HG03439 (cell line): Measurements from ENCODE around the gene BCAM.

Experiments used
- ATAC-seq: cut with Tn5 transposase; IDR thresholded peaks from one replicate; pipeline ENCODE4 v1.9.1; 2021; ENCODE audit warnings: mild to moderate bottlenecking, moderate library complexity; ENCODE audit not compliant: unreplicated experiment

The BCAM gene

DNA sequence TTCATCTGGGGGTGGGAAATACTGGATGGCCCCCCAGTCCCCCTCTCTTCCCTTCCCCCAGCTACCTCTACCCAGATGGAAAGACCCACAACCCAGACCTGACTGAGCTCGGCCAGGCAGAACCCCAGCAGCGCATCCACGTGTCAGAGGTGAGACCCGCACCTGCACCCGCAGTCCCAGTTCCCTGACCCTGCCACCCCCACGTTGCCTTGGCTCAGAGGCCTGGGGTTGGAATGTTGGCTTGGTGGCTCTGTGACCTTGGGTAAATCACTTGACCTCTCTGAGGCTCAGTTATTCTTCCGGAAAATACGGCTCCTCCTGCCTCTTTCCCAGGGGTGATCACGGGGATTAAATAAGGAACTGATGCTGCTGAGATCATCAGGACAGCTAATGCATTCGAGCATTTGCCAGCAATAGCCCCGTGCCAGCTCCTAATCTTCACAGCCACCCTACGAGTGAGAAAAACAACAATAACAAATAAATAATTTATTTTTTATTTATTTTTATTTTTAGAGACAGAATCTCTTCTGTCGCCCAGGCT is 18.9 kb upstream of the BCAM start:
- ATAC-seq: no peak

DNA sequence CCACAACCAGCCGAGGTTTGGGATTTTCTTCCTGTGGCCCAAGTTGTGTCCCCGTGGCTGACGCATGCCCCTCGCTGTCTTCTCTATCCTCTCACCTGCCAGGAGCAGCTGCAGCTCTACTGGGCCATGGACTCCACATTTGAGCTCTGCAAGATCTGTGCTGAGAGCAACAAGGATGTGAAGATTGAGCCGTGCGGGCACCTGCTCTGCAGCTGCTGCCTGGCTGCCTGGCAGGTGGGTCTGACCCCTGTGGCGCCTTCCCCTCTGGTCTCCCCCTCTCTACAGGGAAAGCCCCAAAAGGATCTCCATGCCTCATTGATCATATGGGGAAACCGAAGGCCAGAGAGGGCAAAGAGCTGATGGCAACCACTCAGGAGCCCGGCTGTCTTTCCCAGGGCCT is 16.6 kb upstream of the BCAM start:
- no peak for ATAC-seq

DNA sequence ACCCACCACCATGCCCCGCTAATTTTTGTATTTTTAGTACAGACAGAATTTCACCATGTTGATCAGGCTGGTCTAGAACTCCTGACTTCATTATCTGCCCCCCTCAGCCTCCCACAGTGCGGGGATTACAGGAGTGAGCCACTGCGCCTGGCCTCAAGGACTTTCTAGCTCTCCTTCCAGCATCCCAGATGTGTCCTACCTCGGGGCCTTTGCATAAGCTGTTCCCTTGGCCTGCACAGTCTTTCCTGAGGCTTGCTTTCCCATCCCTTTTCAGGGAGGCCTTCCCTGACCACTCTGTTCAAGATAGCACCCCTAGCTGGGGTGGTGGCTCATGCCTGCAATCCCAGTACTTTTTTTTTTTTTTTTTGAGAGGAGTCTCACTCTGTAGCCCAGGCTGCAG is 14.3 kb upstream of the BCAM start:
- no peak for ATAC-seq

DNA sequence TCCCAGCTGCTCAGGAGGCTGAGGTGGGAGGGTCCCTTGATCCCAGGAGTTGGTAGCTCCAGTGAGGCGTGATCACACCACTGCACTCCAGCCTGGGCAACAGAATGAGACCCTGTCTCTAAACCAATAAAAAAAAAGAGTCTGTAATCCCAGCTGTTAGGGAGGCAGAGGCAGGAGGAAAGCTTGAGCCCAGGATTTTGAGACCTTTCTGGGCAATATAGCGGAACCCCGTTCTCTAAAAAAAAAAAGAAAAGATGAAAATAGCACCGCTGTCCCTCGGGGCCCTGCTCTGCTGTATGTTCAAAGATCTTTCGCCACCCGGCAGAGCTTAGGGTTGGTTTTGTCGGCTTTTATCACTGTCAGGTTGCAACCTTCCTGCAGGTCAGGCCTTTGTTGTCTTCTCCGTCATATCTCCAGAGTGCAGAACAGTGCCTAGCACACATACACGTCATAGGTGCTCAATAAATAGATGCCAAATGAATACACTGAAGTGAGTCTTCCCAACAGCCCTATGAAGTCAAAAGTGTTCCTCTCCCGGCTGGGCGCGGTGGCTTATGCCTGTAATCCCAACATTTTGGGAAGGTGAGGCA is 13.4 kb upstream of the BCAM start:
- no peak for ATAC-seq

DNA sequence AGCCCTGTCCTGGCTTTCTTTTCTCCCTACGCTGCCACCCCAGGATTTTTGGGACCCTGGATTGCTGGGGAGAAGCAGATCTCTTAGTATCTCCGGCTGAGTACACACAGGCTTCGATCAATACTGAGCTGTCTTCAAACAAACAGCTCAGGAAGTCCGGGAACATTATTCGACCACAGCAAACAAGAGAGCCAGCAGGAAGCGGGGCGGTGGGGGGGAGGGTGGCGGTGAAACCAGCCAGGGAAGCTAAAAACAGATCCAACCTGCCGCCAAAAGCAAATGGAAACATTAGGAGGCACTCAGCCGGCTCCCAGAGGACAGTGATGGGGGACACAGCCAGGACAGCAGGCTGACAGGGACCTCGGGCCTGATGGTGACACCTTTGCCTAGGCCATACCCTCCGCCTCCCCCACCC is 12.2 kb upstream of the BCAM start:
- no peak for ATAC-seq

DNA sequence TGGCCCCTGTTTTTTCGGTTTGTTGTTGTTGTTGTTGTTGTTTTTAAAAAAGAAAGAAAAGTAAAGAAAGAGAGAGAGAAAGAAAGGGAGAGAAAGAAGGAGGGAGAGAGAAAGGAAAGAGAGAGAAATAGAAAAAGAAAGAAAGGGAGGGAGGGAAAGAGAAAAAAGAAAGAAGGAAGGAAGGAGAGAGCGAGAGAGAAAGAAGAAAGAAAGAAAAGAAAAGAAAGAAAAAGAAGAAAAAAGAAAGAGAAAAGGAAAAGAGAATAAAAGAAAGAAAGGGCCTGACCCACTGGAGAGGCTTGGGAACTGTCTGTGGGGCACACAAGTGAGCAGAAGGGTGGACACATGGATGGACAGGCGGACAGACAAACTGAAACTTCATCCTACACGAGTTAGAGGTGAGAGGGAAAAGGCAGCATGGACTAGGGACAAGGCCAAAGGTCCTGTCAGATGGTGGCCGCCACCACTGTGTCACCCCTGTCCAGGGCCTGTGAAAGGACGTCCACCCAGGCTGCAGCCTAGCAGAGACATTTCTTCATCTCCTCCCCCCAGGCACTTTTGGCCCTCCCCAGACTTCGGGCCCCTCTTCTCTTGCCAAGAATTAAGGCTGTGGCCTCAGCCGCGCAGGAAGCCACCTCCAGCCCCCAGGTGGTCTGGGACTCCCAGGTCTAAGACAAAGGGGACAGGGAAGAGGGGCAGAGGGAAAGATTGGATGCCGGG is 9.1 kb upstream of the BCAM start:
- no peak for ATAC-seq

DNA sequence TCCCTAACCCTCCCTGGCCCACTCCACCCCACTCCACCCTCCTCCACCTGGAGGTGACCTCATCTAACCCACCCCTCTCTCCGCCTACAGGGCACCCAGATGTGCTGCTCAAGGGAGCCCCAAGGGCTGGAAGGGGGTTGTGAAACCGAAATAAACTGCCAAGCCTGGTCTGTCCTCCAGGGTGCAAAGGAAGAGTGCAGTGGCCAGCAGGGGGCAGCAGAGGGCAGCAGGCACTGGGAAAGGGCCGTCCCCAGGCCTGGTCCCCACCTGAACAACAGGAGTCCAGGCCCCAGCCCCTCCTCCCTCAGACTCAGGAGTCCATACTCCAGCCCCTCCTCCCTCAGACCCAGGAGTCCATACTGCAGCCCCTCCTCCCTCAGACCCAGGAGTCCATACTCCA is 8.4 kb upstream of the BCAM start:
- ATAC-seq: no peak

DNA sequence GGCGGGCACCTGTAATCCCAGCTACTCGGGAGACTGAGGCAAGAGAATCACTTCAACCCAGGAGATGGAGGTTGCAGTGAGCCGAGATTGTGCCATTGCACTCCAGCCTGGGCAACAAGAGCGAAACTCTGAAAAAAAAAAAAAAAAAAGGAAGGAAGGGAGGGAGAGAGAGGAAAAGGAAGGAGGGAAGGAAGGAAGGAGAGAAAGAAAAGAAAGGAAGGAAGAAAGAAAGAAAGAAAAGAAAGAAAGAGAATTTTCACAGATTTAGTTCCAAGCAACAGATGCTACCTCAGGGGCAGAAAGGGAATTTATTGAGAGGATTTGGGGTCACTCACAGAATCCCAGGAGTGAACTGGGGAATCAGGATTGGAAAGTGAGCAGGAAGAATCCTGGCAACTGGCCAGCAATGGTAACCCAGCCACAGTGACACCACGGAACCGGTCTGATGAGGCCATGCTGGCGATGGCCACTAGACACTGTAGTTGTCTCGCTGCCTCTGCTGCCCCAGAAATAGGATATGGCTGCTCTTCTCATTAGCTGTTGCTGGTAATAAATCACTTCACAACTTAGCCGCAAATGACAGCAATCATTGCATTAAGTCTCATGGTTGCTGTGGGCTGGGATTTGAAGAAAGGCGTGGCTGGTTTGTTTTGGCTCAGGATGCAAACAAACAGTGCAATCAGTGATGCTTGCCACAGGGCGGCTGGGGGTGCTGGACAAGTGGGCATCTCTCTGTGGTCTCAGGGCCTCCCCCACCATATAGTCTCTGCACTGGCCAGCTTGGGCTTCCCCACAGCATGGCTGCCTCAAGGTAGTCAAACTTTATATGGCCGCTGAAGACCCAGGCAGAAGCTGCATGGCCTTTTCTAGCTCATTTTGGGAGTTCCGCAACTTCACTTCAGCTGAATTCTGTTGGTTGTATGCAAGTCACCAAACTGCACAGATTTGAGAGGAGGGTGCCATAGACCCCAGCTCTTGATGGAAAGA is 5.2 kb upstream of the BCAM start:
- ATAC-seq: no peak

DNA sequence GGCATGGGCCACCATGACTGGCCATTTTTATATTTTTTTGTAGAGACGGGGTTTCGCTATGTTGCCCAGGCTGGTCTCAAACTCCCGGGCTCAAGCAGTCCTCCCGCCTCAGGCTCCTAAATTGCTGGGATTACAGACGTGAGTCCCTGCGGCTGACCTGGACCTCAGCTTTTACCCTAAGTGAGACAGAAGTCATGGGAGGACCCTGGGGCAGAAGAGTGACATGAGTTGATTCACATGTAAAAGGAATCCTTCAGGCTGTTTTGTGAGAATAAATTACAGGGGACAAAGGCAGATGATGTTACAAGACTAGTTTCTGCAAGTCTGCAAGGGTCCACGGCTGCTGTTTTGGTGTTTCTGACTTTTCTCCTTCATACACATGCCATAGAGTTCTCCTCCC is 2.6 kb upstream of the BCAM start:
- no peak for ATAC-seq

DNA sequence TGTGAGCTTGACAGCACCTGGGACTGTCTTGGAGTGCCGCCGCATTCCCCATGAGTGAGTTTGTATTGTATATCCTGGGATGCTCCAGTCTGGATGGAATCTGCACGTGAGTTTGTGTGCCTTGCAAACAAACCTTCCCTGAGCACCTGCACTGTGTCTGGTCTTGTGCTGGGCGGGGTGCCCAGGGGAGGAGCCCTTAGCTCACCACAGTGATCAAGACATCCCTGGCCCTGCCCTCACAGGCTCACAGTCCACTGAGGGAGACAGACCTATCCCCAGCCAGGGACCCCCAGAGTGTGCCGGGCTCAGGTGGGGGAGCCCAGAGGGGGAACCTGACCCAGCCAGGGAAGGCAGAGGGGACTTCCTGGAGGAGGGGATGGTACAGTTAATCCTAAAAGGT is 1.7 kb upstream of the BCAM start:
- no peak for ATAC-seq

DNA sequence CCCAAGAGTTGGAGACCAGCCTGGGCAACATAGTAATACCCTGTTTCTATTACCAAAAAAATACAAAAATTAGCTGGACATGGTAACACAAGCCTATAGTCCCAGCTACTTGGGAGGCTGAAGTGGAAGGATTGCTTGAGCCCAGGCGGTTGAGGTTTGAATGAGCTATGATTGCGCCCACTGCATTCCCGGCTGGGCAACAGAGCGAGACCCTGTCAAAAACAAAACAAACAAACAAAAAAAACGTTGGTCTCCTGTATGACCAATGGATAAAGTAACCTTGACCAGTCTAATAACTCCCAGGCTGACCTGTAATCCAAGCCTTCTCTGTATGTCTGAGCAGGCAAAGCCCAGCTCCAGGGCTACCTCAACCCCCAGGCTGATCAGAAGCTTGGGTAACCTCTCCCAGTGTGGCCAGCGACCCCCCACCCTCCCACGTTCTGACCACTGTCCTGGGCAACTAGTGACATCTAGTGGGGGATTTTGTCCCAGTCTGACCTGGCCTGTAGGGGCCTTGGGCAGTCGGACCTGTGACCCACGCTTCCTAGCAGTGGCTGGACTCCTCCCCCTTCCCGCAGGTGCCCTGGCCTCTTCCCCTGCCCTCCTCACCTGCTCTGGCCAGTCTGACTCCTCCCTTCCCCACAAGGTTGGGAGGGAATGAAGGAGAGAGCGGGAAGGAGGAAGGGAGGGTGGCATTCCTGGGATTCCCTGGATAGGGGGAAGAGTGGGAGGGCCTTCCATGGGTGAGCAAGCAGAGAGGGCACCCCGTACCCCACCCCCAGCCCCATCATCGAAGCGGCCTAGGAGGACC is 1.0 kb upstream of the BCAM start:
- no peak for ATAC-seq

DNA sequence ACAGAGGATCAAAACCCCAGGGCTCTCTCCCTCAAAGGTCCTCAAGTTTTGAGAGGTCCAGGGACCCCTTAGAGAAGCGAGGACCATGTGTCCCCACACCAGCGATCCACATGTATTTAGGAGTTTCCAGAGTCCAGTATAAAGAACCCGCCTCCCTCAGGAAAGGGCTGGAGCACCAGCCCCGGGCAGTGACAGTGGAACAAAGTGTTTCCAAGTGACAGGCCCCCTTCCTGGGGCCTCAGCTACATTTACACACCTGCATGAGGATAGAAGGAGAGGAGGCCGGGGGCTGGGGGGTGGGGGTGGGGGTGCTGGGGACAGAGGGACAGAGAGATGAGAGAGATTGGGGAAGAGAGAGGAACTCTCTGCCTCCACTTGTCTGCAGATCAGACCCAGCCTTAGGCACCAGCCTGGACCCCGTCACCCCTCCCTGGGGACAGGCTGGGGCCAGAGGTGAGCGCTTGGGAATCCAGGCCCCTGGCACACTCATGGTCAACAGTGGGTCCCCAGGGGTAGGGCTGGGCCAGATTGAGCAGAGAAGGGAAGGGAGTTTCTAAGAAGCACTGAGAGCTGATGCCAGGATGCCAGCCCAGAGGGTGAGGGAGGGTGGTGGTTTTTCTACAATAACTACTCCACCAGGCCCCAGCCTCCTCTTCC is 802 bp downstream of the BCAM start:
- ATAC-seq: no peak

DNA sequence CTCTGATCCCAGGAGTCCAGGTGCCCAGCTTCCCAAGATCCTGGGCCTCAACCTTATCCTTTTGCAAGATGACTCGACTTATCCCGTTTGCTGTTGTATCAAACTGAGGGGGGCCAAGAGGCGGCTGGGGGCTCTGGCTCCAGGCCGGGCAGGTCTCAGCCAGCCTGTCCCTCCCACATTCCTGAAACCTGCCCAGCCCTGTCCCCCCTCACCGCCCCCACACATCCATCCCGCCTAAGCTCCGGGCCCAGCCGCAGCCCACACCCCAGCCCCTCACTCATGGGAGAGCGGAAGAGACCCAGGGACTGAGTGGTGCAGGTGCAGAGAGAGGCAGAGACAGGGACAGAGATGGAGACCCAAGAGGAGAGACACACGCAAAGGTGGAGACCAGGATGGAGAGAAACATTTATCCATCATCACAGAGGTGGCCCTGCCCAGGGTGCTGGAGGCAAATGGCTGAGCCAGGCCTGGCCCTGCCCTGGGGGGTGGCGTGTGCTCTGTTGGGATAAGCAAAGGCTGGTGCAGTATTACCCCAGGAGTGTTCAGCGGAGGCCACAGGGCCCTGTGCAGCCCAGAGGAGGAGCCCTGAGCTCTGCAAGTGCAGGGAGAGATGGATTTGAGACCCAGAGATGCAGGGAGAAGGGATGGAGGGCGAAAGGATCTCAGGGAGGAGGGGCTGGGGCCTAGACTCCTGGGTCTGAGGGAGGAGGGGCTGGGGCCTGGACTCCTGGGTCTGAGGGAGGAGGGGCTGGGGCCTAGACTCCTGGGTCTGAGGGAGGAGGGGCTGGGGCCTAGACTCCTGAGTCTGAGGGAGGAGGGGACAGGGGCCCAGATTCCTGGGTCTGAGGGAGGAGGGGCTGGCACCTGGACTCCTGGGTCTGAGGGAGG is 1.6 kb downstream of the BCAM start:
- ATAC-seq: no peak

DNA sequence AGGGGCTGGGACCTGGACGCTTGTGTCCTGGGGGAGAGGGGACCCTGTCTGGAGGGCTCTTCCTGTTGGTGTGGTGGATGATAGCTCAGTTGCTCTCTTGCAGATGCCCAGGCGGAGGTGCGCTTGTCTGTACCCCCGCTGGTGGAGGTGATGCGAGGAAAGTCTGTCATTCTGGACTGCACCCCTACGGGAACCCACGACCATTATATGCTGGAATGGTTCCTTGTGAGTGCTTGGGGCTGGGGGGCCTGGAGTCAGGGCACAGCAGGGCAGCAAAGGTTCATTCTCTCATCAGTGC is 2.2 kb downstream of the BCAM start:
- ATAC-seq: no peak

DNA sequence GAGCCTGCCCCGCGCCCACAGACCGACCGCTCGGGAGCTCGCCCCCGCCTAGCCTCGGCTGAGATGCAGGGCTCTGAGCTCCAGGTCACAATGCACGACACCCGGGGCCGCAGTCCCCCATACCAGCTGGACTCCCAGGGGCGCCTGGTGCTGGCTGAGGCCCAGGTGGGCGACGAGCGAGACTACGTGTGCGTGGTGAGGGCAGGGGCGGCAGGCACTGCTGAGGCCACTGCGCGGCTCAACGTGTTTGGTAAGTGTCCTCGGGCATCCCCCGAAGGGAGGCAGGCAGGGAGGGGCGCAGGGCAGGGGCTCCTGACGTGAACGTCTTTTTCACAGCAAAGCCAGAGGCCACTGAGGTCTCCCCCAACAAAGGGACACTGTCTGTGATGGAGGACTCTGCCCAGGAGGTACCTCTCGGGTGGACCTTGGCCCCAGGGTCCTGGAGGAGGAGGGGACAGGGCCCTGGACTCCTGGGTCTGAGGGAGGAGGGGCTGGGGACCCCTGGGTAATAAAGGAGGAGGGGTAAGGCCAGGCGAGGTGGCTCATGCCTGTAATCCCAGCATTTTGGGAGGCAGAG is 3.3 kb downstream of the BCAM start:
- no peak for ATAC-seq

DNA sequence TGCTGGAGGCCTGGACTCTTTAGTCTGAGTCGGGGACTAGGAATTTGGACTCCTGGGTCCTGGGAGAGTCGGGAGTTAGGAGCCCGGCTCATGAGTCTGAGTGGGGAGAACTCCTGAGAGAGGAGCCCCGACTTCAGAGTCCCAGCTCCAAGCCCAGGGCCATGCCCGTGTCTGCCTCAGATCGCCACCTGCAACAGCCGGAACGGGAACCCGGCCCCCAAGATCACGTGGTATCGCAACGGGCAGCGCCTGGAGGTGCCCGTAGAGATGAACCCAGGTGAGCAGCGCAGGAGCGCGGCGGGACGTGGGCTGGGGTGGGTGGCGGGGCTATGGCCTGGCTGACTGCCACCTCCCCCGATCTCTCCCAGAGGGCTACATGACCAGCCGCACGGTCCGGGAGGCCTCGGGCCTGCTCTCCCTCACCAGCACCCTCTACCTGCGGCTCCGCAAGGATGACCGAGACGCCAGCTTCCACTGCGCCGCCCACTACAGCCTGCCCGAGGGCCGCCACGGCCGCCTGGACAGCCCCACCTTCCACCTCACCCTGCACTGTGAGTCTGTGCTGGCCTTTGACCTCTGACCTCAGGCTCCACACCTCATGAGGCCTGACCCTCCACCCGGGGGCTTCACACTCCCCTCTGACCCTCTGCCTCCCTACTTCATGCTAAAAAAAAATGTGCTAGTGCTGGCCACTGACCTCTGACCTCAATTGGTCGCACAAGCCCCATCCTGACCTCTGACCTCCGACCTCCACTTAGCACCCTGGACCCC is 4.4 kb downstream of the BCAM start:
- no peak for ATAC-seq

DNA sequence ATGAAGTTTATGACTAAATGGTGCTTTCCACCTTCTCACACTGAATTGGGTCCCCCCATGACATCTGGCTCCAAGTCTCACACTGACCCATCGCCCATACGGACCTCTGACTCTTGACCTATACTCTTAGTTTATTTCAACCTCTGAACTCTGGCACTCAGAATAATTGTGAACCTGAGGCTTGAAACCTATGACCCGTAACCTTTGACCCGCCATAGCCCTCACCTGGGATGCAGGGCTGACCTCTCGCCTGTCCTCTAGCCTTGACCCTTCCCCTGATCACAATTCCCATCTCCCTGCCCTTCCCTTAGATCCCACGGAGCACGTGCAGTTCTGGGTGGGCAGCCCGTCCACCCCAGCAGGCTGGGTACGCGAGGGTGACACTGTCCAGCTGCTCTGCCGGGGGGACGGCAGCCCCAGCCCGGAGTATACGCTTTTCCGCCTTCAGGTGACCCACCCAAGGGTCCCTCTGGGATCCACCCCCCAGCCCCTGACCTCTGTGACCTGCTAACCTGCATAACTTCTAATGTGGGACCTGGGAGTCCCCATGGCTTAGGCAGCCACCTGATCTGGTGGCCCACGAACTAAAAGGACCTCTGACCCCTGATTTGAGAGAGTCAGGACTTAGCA is 5.1 kb downstream of the BCAM start:
- no peak for ATAC-seq

DNA sequence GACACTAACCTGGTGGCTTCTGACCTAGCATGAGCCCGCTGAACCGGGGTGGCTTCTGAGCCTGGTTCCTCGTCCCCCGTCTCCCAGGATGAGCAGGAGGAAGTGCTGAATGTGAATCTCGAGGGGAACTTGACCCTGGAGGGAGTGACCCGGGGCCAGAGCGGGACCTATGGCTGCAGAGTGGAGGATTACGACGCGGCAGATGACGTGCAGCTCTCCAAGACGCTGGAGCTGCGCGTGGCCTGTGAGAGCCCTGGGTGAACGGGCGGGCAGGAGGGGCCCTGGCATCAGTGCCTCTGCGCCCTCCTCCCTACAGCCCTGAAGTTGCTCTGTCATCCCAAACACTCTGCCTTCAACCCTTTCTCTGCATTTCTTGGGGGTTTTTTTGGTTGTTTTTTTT is 5.6 kb downstream of the BCAM start:
- ATAC-seq: no peak
